Measurements from ENCODE around the gene FUT7. TPM values are rescaled to one million over a fixed set of nuclear protein-coding genes. Genes with fewer than 3 reads are reported as not detected.
A peak's percentile ranks its signal among the peaks of the same experiment; 100 is the strongest.

The FUT7 gene
- total and polyA plus RNA-seq, 2 of the 13 experiments (the other 11 are each of a cell fraction or from before 2014, with no cell fraction given), result 0.05 TPM; not detected in 1

- TF ChIP-seq TFDP1 (CRISPR knock-in tag; IDR thresholded peaks at IDR 0.05; ENCODE audit: borderline replicate concordance) (peak; percentile 69; the same call in 1 of the 2 replicates), ZBTB39 (CRISPR knock-in tag; IDR thresholded peaks at IDR 0.05) (no peak), AKNA (CRISPR knock-in tag; IDR thresholded peaks at IDR 0.05; ENCODE audit: borderline replicate concordance) (no peak), RARG (CRISPR knock-in tag; IDR thresholded peaks at IDR 0.05; ENCODE audit: low read depth) (no peak), AHR (CRISPR knock-in tag; IDR thresholded peaks at IDR 0.05) (0 out of 2 replicates have a peak, but pooled peaks have one; percentile 67), RARA (CRISPR knock-in tag; IDR thresholded peaks at IDR 0.05) (no peak), ZNF687 (CRISPR knock-in tag; IDR thresholded peaks at IDR 0.05) (peak; percentile 91), ZBTB7B (CRISPR knock-in tag; IDR thresholded peaks at IDR 0.05) (no peak), PBX2 (CRISPR knock-in tag; IDR thresholded peaks at IDR 0.05) (no peak), ZNF75D (CRISPR knock-in tag; IDR thresholded peaks at IDR 0.05; ENCODE audit: borderline replicate concordance) (no peak), KLF15 (CRISPR knock-in tag; IDR thresholded peaks at IDR 0.05; ENCODE audit: borderline replicate concordance) (0 out of 2 replicates have a peak, but pooled peaks have one; percentile 34), U2AF2 (IDR thresholded peaks at IDR 0.05; ENCODE audit: low read depth, low read length) (no peak), PCBP1 (IDR thresholded peaks at IDR 0.05; ENCODE audit: borderline replicate concordance, low read depth, low read length) (no peak), ZBTB7A (CRISPR knock-in tag; IDR thresholded peaks at IDR 0.05) (no peak)
Observed at GRCh38 chr9:136991993-136992818, 39.7 kb downstream of the FUT7 start, which contains the start of gene PAXX (continued).
